ENCODE data around the gene GALNT14. TPM values are rescaled to one million over a fixed set of nuclear protein-coding genes. Genes with fewer than 3 reads are reported as not detected.

Gene GALNT14
- total and polyA plus RNA-seq, 2 of the 8 experiments (the other 6 are each of a cell fraction or from before 2014, with no cell fraction given), result 13.0 to 13.7 TPM

GRCh38 chr2:31083234-31083993 is 54.8 kb downstream of the GALNT14 start:
- no peaks in the 10 kb centered on the region for H3K79me2 ChIP-seq (ENCODE audit: control insufficient read depth in 1 of 2, insufficient read depth in 2 of 2, low read length in 2 of 2)
- CTCF ChIA-PET (ENCODE audit: partially characterized antibody), result interaction anchor here (0.6 to 2.0 kb wide), 6 partner anchors 16 to 372 kb away, joined by 3 to 5 read pairs (median 4); partner anchors contain the start of gene GALNT14

More at GRCh38 chr2:31083234-31083993, 54.8 kb downstream of the GALNT14 start:
- H2BK5ac ChIP-seq (ENCODE audit: low read depth, low read length), result no peak overlapping the region
- no peak for FAIRE-seq
- H3K18ac ChIP-seq (ENCODE audit: extremely low read depth, low read length), result no peak overlapping the region
- peaks cover 0 to 3% of the 10 kb centered on the region in 2 experiments for H4K20me1 ChIP-seq (replicated peaks in 1 of 2; ENCODE audit: control insufficient read depth in 1 of 2, insufficient read depth in 2 of 2, low read length in 2 of 2)
- no peak overlapping the region for H2AK5ac ChIP-seq (ENCODE audit: low read depth, low read length)
- no peaks in the 10 kb centered on the region for H3K27me3 ChIP-seq (replicated peaks in 1 of 4; ENCODE audit: control insufficient read depth in 3 of 4, extremely low read depth in 1 of 4, insufficient read depth in 3 of 4, low read length in 3 of 4)
- no peak overlapping the region for H3K4me3 ChIP-seq (ENCODE audit: extremely low read depth in 1 of 4, insufficient read depth in 2 of 4, low read depth in 3 of 4, low read length in 4 of 4)
- no peaks in the 10 kb centered on the region; the same call in 1 of the 2 replicates for H3K23me2 ChIP-seq (ENCODE audit: low read depth, low read length)
- no peak overlapping the region for H3K9ac ChIP-seq (replicated peaks in 1 of 4; ENCODE audit: extremely low read depth in 1 of 4, low read depth in 3 of 4, low read length in 3 of 4)
- H3K23ac ChIP-seq (ENCODE audit: insufficient read length), result no peak overlapping the region
- no peak overlapping the region for H4K8ac ChIP-seq (ENCODE audit: extremely low read depth, insufficient read depth, low read length)
- H3K4me2 ChIP-seq (ENCODE audit: insufficient read depth in 1 of 2, low read depth in 2 of 2, low read length in 2 of 2), result no peak overlapping the region
- H2BK15ac ChIP-seq (ENCODE audit: low read length), result no peak overlapping the region
- 85% methylated on average over 13 of the region's 13 CpGs; no CpG with 5 or more reads in 1 of the 2 experiments for WGBS, 2 experiments (ENCODE audit: extremely low coverage in 1 of 2, insufficient coverage in 1 of 2, insufficient read length in 1 of 2, insufficient replicate concordance in 2 of 2, low coverage in 1 of 2, low lambda C conversion rate in 2 of 2, missing lambda C conversion rate in 1 of 2)
- H2BK20ac ChIP-seq (ENCODE audit: low read length), result no peak overlapping the region
- no peak for TF ChIP-seq POU5F1 (IDR thresholded peaks at IDR 0.05; ENCODE audit: low read depth, low read length)
- no peak for TF ChIP-seq RXRA (IDR thresholded peaks at IDR 0.05; ENCODE audit: insufficient read depth, low read depth, low read length)
- H4K5ac ChIP-seq (ENCODE audit: insufficient read length, low read depth, low read length), result no peak overlapping the region
- H2BK120ac ChIP-seq (replicated peaks; ENCODE audit: low read depth, low read length), result no peak overlapping the region
- no peak overlapping the region for H3K4ac ChIP-seq (replicated peaks; ENCODE audit: insufficient read length, low read depth, low read length)
- H4K91ac ChIP-seq (replicated peaks; ENCODE audit: insufficient read length, low read length), result no peak overlapping the region
- DNase-seq (ENCODE audit: low read depth in 1 of 2, low spot score in 2 of 2), result no peak
- no peak overlapping the region for H3K27ac ChIP-seq (ENCODE audit: low read depth, low read length)
- no peak overlapping the region for H2BK12ac ChIP-seq (ENCODE audit: low read depth, low read length)
- no peaks in the 10 kb centered on the region for H3K79me1 ChIP-seq (ENCODE audit: low read depth, low read length)
- no peaks in the 10 kb centered on the region for H3K9me3 ChIP-seq (ENCODE audit: insufficient read depth in 2 of 2, low read depth in 1 of 2, low read length in 1 of 2)
- H3K36me3 ChIP-seq (ENCODE audit: control insufficient read depth in 2 of 4, insufficient read depth in 4 of 4, low read length in 3 of 4), result peaks cover 0 to 2% (median 0%) of the 10 kb centered on the region in 4 experiments; a peak in 1 of 8 replicates
- H3K56ac ChIP-seq (replicated peaks; ENCODE audit: insufficient read length, low read depth, low read length), result no peak overlapping the region
- no peak overlapping the region for H3K14ac ChIP-seq (ENCODE audit: insufficient read length)
- POLR2A ChIA-PET (ENCODE audit: partially characterized antibody), result interaction anchor here (0.7 kb wide), 1 partner anchor 48 kb away, joined by 3 read pairs; no protein-coding TSS in a partner anchor
- H2AFZ ChIP-seq (ENCODE audit: low read length), result no peak overlapping the region
- H3K4me1 ChIP-seq (replicated peaks in 1 of 4; ENCODE audit: control insufficient read depth in 3 of 4, insufficient read depth in 4 of 4, low read length in 3 of 4), result no peaks in the 10 kb centered on the region

All from H1 (cell line).